ENCODE data around the gene PLEKHH3.

The PLEKHH3 gene

GRCh38 chr17:42709561-42709960 lies 32.8 kb upstream of the PLEKHH3 start:
- Histone ChIP-seq H3K4ac (ENCODE audit: low read depth, low read length) (no peak overlapping the region), H3K9ac (ENCODE audit: low read length) (no peak overlapping the region)

GRCh38 chr17:42708588-42708987 lies 31.8 kb upstream of the PLEKHH3 start:
- Histone ChIP-seq H3K79me2 (ENCODE audit: control insufficient read depth, insufficient read depth, low read length, poor library complexity) (no peaks in the 10 kb centered on the region), H3K36me3 (ENCODE audit: control insufficient read depth in 1 of 2, insufficient read depth in 2 of 2, low read length in 2 of 2) (peaks cover 35 to 65% of the 10 kb centered on the region in 2 experiments), H3K14ac (ENCODE audit: low read length) (no peak overlapping the region), H3K18ac (ENCODE audit: low read length) (no peak overlapping the region), H3K27me3 (ENCODE audit: insufficient read depth, low read length) (no peaks in the 10 kb centered on the region), H4K12ac (ENCODE audit: low read depth, low read length) (no peak overlapping the region), H2AK5ac (ENCODE audit: low read length) (no peak overlapping the region), H2AFZ (ENCODE audit: insufficient read depth, low read length, poor library complexity) (no peak overlapping the region), H4K8ac (ENCODE audit: low read depth, low read length) (no peak overlapping the region), H3K9ac (ENCODE audit: low read length) (no peak overlapping the region), H3K4me2 (ENCODE audit: low read length) (no peak overlapping the region), H3K79me1 (ENCODE audit: low read length) (no peaks in the 10 kb centered on the region), H3K4ac (ENCODE audit: low read depth, low read length) (no peak overlapping the region), H2BK5ac (ENCODE audit: low read depth, low read length, poor library complexity) (no peak overlapping the region), H4K91ac (ENCODE audit: low read depth, low read length) (no peak overlapping the region), H3K9me3 (ENCODE audit: insufficient read depth, low read depth, low read length) (no peaks in the 10 kb centered on the region), H2BK120ac (ENCODE audit: insufficient read depth, low read length, poor library complexity) (no peak overlapping the region), H3K4me1 (ENCODE audit: control insufficient read depth in 1 of 2, insufficient read depth in 2 of 2, low read length in 2 of 2) (no peaks in the 10 kb centered on the region), H3K27ac (ENCODE audit: low read depth, low read length) (no peak overlapping the region), H2BK12ac (ENCODE audit: low read length) (no peak overlapping the region), H3K23ac (ENCODE audit: low read length) (no peak overlapping the region), H3K4me3 (ENCODE audit: low read depth, low read length) (no peak overlapping the region)
- no peak for DNase-seq
- no CpG with 5 or more reads among the region's 3 CpGs for WGBS (ENCODE audit: extremely low coverage, insufficient coverage, insufficient read length)

More at GRCh38 chr17:42709561-42709960, 32.8 kb upstream of the PLEKHH3 start:
- H3K23ac ChIP-seq (ENCODE audit: low read length): no peak overlapping the region
- H3K4me3 ChIP-seq (ENCODE audit: low read depth, low read length): no peak overlapping the region
- WGBS (ENCODE audit: extremely low coverage, insufficient coverage, insufficient read length): no CpG with 5 or more reads among the region's 2 CpGs
- H3K18ac ChIP-seq (ENCODE audit: low read length): no peak overlapping the region
- H3K4me1 ChIP-seq (ENCODE audit: control insufficient read depth in 1 of 2, insufficient read depth in 2 of 2, low read length in 2 of 2): no peaks in the 10 kb centered on the region
- H4K91ac ChIP-seq (ENCODE audit: low read depth, low read length): no peak overlapping the region
- H3K27me3 ChIP-seq (ENCODE audit: insufficient read depth, low read length): no peaks in the 10 kb centered on the region
- H2BK120ac ChIP-seq (ENCODE audit: insufficient read depth, low read length, poor library complexity): no peak overlapping the region
- H3K9me3 ChIP-seq (ENCODE audit: insufficient read depth, low read depth, low read length): no peaks in the 10 kb centered on the region
- H3K4me2 ChIP-seq (ENCODE audit: low read length): no peak overlapping the region
- H3K36me3 ChIP-seq (ENCODE audit: control insufficient read depth in 1 of 2, insufficient read depth in 2 of 2, low read length in 2 of 2): peaks cover 32 to 58% of the 10 kb centered on the region in 2 experiments
- no peak overlapping the region for H2AFZ ChIP-seq (ENCODE audit: insufficient read depth, low read length, poor library complexity)
- H2BK5ac ChIP-seq (ENCODE audit: low read depth, low read length, poor library complexity): no peak overlapping the region
- H2AK5ac ChIP-seq (ENCODE audit: low read length): no peak overlapping the region
- H4K8ac ChIP-seq (ENCODE audit: low read depth, low read length): no peak overlapping the region
- H3K79me2 ChIP-seq (ENCODE audit: control insufficient read depth, insufficient read depth, low read length, poor library complexity): no peaks in the 10 kb centered on the region
- H3K27ac ChIP-seq (ENCODE audit: low read depth, low read length): no peak overlapping the region
- H4K12ac ChIP-seq (ENCODE audit: low read depth, low read length): no peak overlapping the region
- no peaks in the 10 kb centered on the region for H3K79me1 ChIP-seq (ENCODE audit: low read length)
- DNase-seq: no peak
- no peak overlapping the region for H2BK12ac ChIP-seq (ENCODE audit: low read length)
- no peak overlapping the region for H3K14ac ChIP-seq (ENCODE audit: low read length)

- H3K4me1 ChIP-seq (ENCODE audit: control insufficient read depth in 1 of 2, insufficient read depth in 2 of 2, low read length in 2 of 2): no peaks in the 10 kb centered on the region
- H3K9ac ChIP-seq (ENCODE audit: low read length): no peak overlapping the region
- DNase-seq: no peak
- no peaks in the 10 kb centered on the region for H3K79me1 ChIP-seq (ENCODE audit: low read length)
- no peaks in the 10 kb centered on the region for H3K9me3 ChIP-seq (ENCODE audit: insufficient read depth, low read depth, low read length)
- H3K27ac ChIP-seq (ENCODE audit: low read depth, low read length): no peak overlapping the region
- H2BK120ac ChIP-seq (ENCODE audit: insufficient read depth, low read length, poor library complexity): no peak overlapping the region
- H2BK12ac ChIP-seq (ENCODE audit: low read length): no peak overlapping the region
- H3K18ac ChIP-seq (ENCODE audit: low read length): no peak overlapping the region
- no peaks in the 10 kb centered on the region for H3K79me2 ChIP-seq (ENCODE audit: control insufficient read depth, insufficient read depth, low read length, poor library complexity)
- WGBS (ENCODE audit: extremely low coverage, insufficient coverage, insufficient read length): no CpG with 5 or more reads among the region's 5 CpGs
- no peak overlapping the region for H2AK5ac ChIP-seq (ENCODE audit: low read length)
- no peak overlapping the region for H3K4me2 ChIP-seq (ENCODE audit: low read length)
- H3K23ac ChIP-seq (ENCODE audit: low read length): no peak overlapping the region
- no peak overlapping the region for H2BK5ac ChIP-seq (ENCODE audit: low read depth, low read length, poor library complexity)
- H4K91ac ChIP-seq (ENCODE audit: low read depth, low read length): no peak overlapping the region
- no peak overlapping the region for H2AFZ ChIP-seq (ENCODE audit: insufficient read depth, low read length, poor library complexity)
- no peak overlapping the region for H3K4ac ChIP-seq (ENCODE audit: low read depth, low read length)
- H3K4me3 ChIP-seq (ENCODE audit: low read depth, low read length): no peak overlapping the region
- no peaks in the 10 kb centered on the region for H3K27me3 ChIP-seq (ENCODE audit: insufficient read depth, low read length)
- H3K14ac ChIP-seq (ENCODE audit: low read length): no peak overlapping the region
- H3K36me3 ChIP-seq (ENCODE audit: control insufficient read depth in 1 of 2, insufficient read depth in 2 of 2, low read length in 2 of 2): peaks cover 39 to 66% of the 10 kb centered on the region in 2 experiments
- H4K12ac ChIP-seq (ENCODE audit: low read depth, low read length): no peak overlapping the region
- H4K8ac ChIP-seq (ENCODE audit: low read depth, low read length): no peak overlapping the region
Observed at GRCh38 chr17:42706732-42707131, 29.9 kb upstream of the PLEKHH3 start.

- Histone ChIP-seq H2AK5ac (ENCODE audit: low read length) (no peak overlapping the region), H4K91ac (ENCODE audit: low read depth, low read length) (no peak overlapping the region), H3K4me2 (ENCODE audit: low read length) (no peak overlapping the region), H3K27me3 (ENCODE audit: insufficient read depth, low read length) (no peaks in the 10 kb centered on the region), H3K23ac (ENCODE audit: low read length) (no peak overlapping the region), H3K14ac (ENCODE audit: low read length) (no peak overlapping the region), H2AFZ (ENCODE audit: insufficient read depth, low read length, poor library complexity) (no peak overlapping the region), H3K36me3 (ENCODE audit: control insufficient read depth in 1 of 2, insufficient read depth in 2 of 2, low read length in 2 of 2) (peaks cover 39 to 64% of the 10 kb centered on the region in 2 experiments), H3K4me1 (ENCODE audit: control insufficient read depth in 1 of 2, insufficient read depth in 2 of 2, low read length in 2 of 2) (no peaks in the 10 kb centered on the region), H3K4me3 (ENCODE audit: low read depth, low read length) (no peak overlapping the region), H3K18ac (ENCODE audit: low read length) (no peak overlapping the region), H2BK5ac (ENCODE audit: low read depth, low read length, poor library complexity) (no peak overlapping the region), H3K79me2 (ENCODE audit: control insufficient read depth, insufficient read depth, low read length, poor library complexity) (no peaks in the 10 kb centered on the region), H3K9me3 (ENCODE audit: insufficient read depth, low read depth, low read length) (no peaks in the 10 kb centered on the region), H2BK12ac (ENCODE audit: low read length) (no peak overlapping the region), H3K4ac (ENCODE audit: low read depth, low read length) (no peak overlapping the region), H3K27ac (ENCODE audit: low read depth, low read length) (no peak overlapping the region), H2BK120ac (ENCODE audit: insufficient read depth, low read length, poor library complexity) (no peak overlapping the region), H4K8ac (ENCODE audit: low read depth, low read length) (no peak overlapping the region), H3K79me1 (ENCODE audit: low read length) (no peaks in the 10 kb centered on the region), H3K9ac (ENCODE audit: low read length) (no peak overlapping the region), H4K12ac (ENCODE audit: low read depth, low read length) (no peak overlapping the region)
- DNase-seq: no peak
- no CpG with 5 or more reads among the region's 8 CpGs for WGBS (ENCODE audit: extremely low coverage, insufficient coverage, insufficient read length)
Observed at GRCh38 chr17:42704837-42705494, 28.2 kb upstream of the PLEKHH3 start.

All from trophoblast cell (in vitro differentiated cells and primary cell).